ENCODE measurements around the gene WDR45. TPM values are rescaled to one million over a fixed set of nuclear protein-coding genes. Genes with fewer than 3 reads are reported as not detected.

The WDR45 gene
- total and polyA plus RNA-seq, 2 of the 4 experiments (the other 2 are of a cell fraction), result 40.7 to 67.4 TPM

DNA sequence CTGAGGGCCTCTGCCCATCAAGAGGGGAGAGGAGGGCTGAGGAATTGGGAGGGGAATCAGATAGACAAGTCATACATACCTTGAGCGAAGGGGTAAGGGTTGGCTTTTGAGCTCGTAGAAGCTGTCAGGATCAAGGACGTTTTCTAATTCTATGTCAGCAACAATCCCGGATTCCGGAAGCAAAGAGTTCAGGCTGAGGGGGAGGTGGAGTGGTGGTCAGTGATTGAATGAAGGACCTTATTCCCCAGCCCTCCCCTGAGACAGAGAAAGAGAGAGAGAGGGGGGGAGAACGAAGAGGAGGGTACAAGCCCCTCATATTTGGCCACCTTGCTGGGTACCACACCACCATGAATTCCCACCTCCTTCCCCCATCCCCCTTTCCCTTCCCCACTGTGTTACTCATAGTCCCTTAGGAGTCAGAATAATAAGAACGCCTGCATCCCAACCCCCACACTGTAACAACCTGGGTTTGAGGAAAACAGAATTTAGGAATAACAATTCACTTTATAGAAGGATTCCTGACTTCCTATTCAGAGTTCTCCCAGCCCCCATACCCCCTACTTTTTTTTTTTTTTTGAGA lies 39.2 kb downstream of the WDR45 start:
- dilution Hi-C loops (cut with HindIII; ENCODE audit: low sequenced_read_pairs, unreplicated experiment) (no loop called here), intact Hi-C loops (cut with micrococcal nuclease) (loop anchor here (5.0 kb wide), 1 partner anchor 123 kb away; the partner anchor contains the start of gene PIM2), in situ Hi-C loops (cut with MboI; ENCODE audit: low sequenced_read_pairs) (no loop called here)
- Histone ChIP-seq H3K18ac (ENCODE audit: low read depth, low read length) (peak overlapping the region; percentile 49), H4K20me1 (ENCODE audit: insufficient read depth, low read length) (no peaks in the 10 kb centered on the region), H4K8ac (ENCODE audit: low read depth in 2 of 2, low read length in 2 of 2) (peak overlapping the region; percentile 54 to 89), H3K9ac (ENCODE audit: low read depth, low read length) (peak overlapping the region; percentile 59), H3K9me3 (ENCODE audit: control insufficient read depth, insufficient read depth, low read length) (no peaks in the 10 kb centered on the region), H2BK15ac (ENCODE audit: low read depth, low read length) (peak overlapping the region; percentile 85; the same call in 2 of the 3 replicates), H4K91ac (ENCODE audit: insufficient read depth, low read depth, low read length) (peak overlapping the region; percentile 89), H3K4me1 (ENCODE audit: control insufficient read depth, insufficient read depth, low read length) (peaks cover 16% of the 10 kb centered on the region), H3K4me2 (ENCODE audit: low read depth, low read length) (peak overlapping the region; percentile 45), H3K4ac (ENCODE audit: low read depth, low read length) (peak overlapping the region; percentile 93), H2BK5ac (ENCODE audit: low read depth, low read length, poor library complexity, severe bottlenecking) (peak overlapping the region; percentile 85), H2AFZ (replicated peaks; ENCODE audit: low read length, poor library complexity) (no peak overlapping the region), H3K9me1 (ENCODE audit: insufficient read depth, low read length) (no peaks in the 10 kb centered on the region), H4K5ac (ENCODE audit: low read depth, low read length) (peak overlapping the region; percentile 60), H2AK5ac (ENCODE audit: low read depth, low read length) (peak overlapping the region; percentile 68), H3K27me3 (ENCODE audit: control insufficient read depth, insufficient read depth, low read length) (no peaks in the 10 kb centered on the region), H3K14ac (replicated peaks; ENCODE audit: low read depth, low read length) (peak overlapping the region; percentile 81), H3K23ac (ENCODE audit: low read depth, low read length) (peak overlapping the region; percentile 46), H2AK9ac (replicated peaks; ENCODE audit: low read depth, low read length, poor library complexity) (peak overlapping the region; percentile 79), H3K27ac (ENCODE audit: insufficient read depth, low read length) (peak overlapping the region; percentile 80), H3K36me3 (ENCODE audit: control insufficient read depth, insufficient read depth, low read length) (peaks cover 34% of the 10 kb centered on the region), H2BK120ac (ENCODE audit: low read depth, low read length) (peak overlapping the region; percentile 60), H3K4me3 (ENCODE audit: insufficient read depth, low read depth, low read length) (peak overlapping the region; percentile 16), H2BK20ac (ENCODE audit: low read depth, low read length) (peak overlapping the region; percentile 14; the same call in 1 of the 2 replicates), H3K79me1 (ENCODE audit: low read depth in 1 of 2, low read length in 2 of 2) (peaks cover 0 to 33% of the 10 kb centered on the region in 2 experiments; a peak in 2 of 4 replicates), H3K56ac (ENCODE audit: extremely low read depth, insufficient read depth, low read length) (peak overlapping the region; percentile 67; the same call in 1 of the 2 replicates)
- no CpG with 5 or more reads among the region's 7 CpGs for WGBS, 2 experiments (ENCODE audit: extremely low coverage in 2 of 2, insufficient read length in 1 of 2)
- no peak for TF ChIP-seq POLR2A (IDR thresholded peaks at IDR 0.05; ENCODE audit: low read depth, low read length)
- TF ChIP-seq, protein P1, sequence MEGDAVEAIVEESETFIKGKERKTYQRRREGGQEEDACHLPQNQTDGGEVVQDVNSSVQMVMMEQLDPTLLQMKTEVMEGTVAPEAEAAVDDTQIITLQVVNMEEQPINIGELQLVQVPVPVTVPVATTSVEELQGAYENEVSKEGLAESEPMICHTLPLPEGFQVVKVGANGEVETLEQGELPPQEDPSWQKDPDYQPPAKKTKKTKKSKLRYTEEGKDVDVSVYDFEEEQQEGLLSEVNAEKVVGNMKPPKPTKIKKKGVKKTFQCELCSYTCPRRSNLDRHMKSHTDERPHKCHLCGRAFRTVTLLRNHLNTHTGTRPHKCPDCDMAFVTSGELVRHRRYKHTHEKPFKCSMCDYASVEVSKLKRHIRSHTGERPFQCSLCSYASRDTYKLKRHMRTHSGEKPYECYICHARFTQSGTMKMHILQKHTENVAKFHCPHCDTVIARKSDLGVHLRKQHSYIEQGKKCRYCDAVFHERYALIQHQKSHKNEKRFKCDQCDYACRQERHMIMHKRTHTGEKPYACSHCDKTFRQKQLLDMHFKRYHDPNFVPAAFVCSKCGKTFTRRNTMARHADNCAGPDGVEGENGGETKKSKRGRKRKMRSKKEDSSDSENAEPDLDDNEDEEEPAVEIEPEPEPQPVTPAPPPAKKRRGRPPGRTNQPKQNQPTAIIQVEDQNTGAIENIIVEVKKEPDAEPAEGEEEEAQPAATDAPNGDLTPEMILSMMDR (conservative IDR thresholded peaks at IDR 0.05; ENCODE audit: low read depth, low read length), result no peak
- TF ChIP-seq, protein P2, sequence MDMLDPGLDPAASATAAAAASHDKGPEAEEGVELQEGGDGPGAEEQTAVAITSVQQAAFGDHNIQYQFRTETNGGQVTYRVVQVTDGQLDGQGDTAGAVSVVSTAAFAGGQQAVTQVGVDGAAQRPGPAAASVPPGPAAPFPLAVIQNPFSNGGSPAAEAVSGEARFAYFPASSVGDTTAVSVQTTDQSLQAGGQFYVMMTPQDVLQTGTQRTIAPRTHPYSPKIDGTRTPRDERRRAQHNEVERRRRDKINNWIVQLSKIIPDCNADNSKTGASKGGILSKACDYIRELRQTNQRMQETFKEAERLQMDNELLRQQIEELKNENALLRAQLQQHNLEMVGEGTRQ (IDR thresholded peaks at IDR 0.05; ENCODE audit: low read depth, low read length), result no peak
- TF ChIP-seq MAFK (IDR thresholded peaks at IDR 0.05; ENCODE audit: low read depth, low read length), result no peak
- no peak for TF ChIP-seq CHD1 (IDR thresholded peaks at IDR 0.05; ENCODE audit: low read depth, low read length)
- no TSS peak for BruUV-seq (replicated peaks)
- ChIA-PET POLR2A (ENCODE audit: unreplicated experiment) (no interaction called here), CTCF (no interaction called here)
- DNase-seq (peak; percentile 25), ATAC-seq (ENCODE audit: low read depth) (no peak)

All from IMR-90 (cell line).